WTC11 (cell line): ENCODE measurements around the gene SNRPF. TPM values are rescaled to one million over a fixed set of nuclear protein-coding genes. Genes with fewer than 3 reads are reported as not detected.
A peak's percentile ranks its signal among the peaks of the same experiment; 100 is the strongest.

Experiments
- CBFB ChIP-seq: sonication (generic); formaldehyde crosslinking; IDR thresholded peaks from 2 replicates; pipeline ENCODE4 v1.8.1; 2022; ENCODE audit warnings: mild to moderate bottlenecking, low read depth, missing genetic modification reagents
- EMX1 ChIP-seq: fragments of 250-450 bp; sonication (Bioruptor Pico); IDR thresholded peaks from 2 replicates; pipeline ENCODE4 v1.8.0; 2021; ENCODE audit warnings: mild to moderate bottlenecking
- FOXP4 ChIP-seq: sonication (generic); formaldehyde crosslinking; IDR thresholded peaks from 2 replicates; pipeline ENCODE4 v1.8.0; 2022; ENCODE audit warnings: mild to moderate bottlenecking, missing genetic modification reagents
- GRHL2 ChIP-seq: fragments of 250-450 bp; sonication (Bioruptor Pico); IDR thresholded peaks from 2 replicates; pipeline ENCODE4 v1.8.0; 2022; ENCODE audit warnings: mild to moderate bottlenecking, moderate library complexity; ENCODE audit not compliant: insufficient replicate concordance, severe bottlenecking
- IRF1 ChIP-seq: sonication (generic); formaldehyde crosslinking; IDR thresholded peaks from 2 replicates; pipeline ENCODE4 v1.8.0; 2023; ENCODE audit warnings: missing genetic modification reagents
- JUN ChIP-seq: sonication (generic); formaldehyde crosslinking; IDR thresholded peaks from 2 replicates; pipeline ENCODE4 v1.8.0; 2023; ENCODE audit warnings: mild to moderate bottlenecking, missing genetic modification reagents
- MLX ChIP-seq: sonication (generic); formaldehyde crosslinking; IDR thresholded peaks from 2 replicates; pipeline ENCODE4 v1.8.1; 2023; ENCODE audit warnings: mild to moderate bottlenecking, missing genetic modification reagents, moderate library complexity
- MXD4 ChIP-seq: fragments of 250-450 bp; sonication (Bioruptor Pico); IDR thresholded peaks from 2 replicates; pipeline ENCODE4 v1.8.0; 2021; ENCODE audit warnings: mild to moderate bottlenecking, moderate library complexity, borderline replicate concordance
- MYBL2 ChIP-seq: sonication (generic); formaldehyde crosslinking; IDR thresholded peaks from 2 replicates; pipeline ENCODE4 v1.8.1; 2023; ENCODE audit warnings: mild to moderate bottlenecking, moderate library complexity, missing genetic modification reagents
- NFE2L1 ChIP-seq: sonication (generic); formaldehyde crosslinking; IDR thresholded peaks from 2 replicates; pipeline ENCODE4 v1.8.1; 2023; ENCODE audit warnings: missing genetic modification reagents
- NR1H2 ChIP-seq: sonication (generic); formaldehyde crosslinking; IDR thresholded peaks from 2 replicates; pipeline ENCODE4 v1.9.0; 2021; ENCODE audit warnings: mild to moderate bottlenecking, moderate library complexity, missing genetic modification reagents
- NR3C1 ChIP-seq: sonication (generic); formaldehyde crosslinking; conservative IDR thresholded peaks from 2 replicates; pipeline ENCODE4 v1.8.1; 2023; ENCODE audit warnings: low read depth, mild to moderate bottlenecking, missing genetic modification reagents
- OVOL2 ChIP-seq: fragments of 250-450 bp; sonication (Bioruptor Pico); IDR thresholded peaks from 2 replicates; pipeline ENCODE4 v1.9.0; 2021; ENCODE audit warnings: mild to moderate bottlenecking, borderline replicate concordance
- PRRX2 ChIP-seq: fragments of 250-450 bp; sonication (Bioruptor Pico); IDR thresholded peaks from 2 replicates; pipeline ENCODE4 v1.8.0; 2021; ENCODE audit warnings: mild to moderate bottlenecking
- SP1 ChIP-seq: sonication (generic); formaldehyde crosslinking; conservative IDR thresholded peaks from 2 replicates; pipeline ENCODE4 v1.8.1; 2022; ENCODE audit warnings: missing genetic modification reagents
- TEAD1 ChIP-seq: sonication (generic); formaldehyde crosslinking; IDR thresholded peaks from 2 replicates; pipeline ENCODE4 v1.8.0; 2022; ENCODE audit warnings: mild to moderate bottlenecking, missing genetic modification reagents
- USF1 ChIP-seq: sonication (generic); formaldehyde crosslinking; IDR thresholded peaks from 2 replicates; pipeline ENCODE4 v1.8.0; 2022; ENCODE audit warnings: mild to moderate bottlenecking, missing genetic modification reagents
- ZBTB21 ChIP-seq: sonication (generic); formaldehyde crosslinking; IDR thresholded peaks from 2 replicates; pipeline ENCODE4 v1.8.1; 2023; ENCODE audit warnings: mild to moderate bottlenecking, missing genetic modification reagents, borderline replicate concordance
- ZNF317 ChIP-seq: sonication (generic); formaldehyde crosslinking; IDR thresholded peaks from 2 replicates; pipeline ENCODE4 v1.8.1; 2023; ENCODE audit warnings: low read depth, mild to moderate bottlenecking, moderate library complexity, missing genetic modification reagents, borderline replicate concordance
- ZNF416 ChIP-seq: fragments of 250-450 bp; sonication (Bioruptor Pico); IDR thresholded peaks from 2 replicates; pipeline ENCODE4 v1.9.0; 2021; ENCODE audit warnings: mild to moderate bottlenecking, inconsistent platforms
- ZNF671 ChIP-seq: fragments of 250-450 bp; sonication (Bioruptor Pico); IDR thresholded peaks from 2 replicates; pipeline ENCODE4 v1.8.0; 2021; ENCODE audit warnings: mild to moderate bottlenecking
- total RNA-seq: library from RNA; stranded (reverse); gene quantifications from 3 replicates; pipeline ENCODE4 v1.2.3, GENCODE V29; 2021
- TF ChIP-seq, protein P1 (sequence below): fragments of 250-450 bp; sonication (Bioruptor Pico); IDR thresholded peaks from 2 replicates; pipeline ENCODE4 v1.9.0; 2021; ENCODE audit warnings: moderate library complexity, mild to moderate bottlenecking, inconsistent platforms, borderline replicate concordance
- TF ChIP-seq, protein P2 (sequence below): sonication (generic); formaldehyde crosslinking; IDR thresholded peaks from 2 replicates; pipeline ENCODE4 v1.8.1; 2023; ENCODE audit warnings: mild to moderate bottlenecking, missing genetic modification reagents, moderate library complexity
- TF ChIP-seq, protein P3 (sequence below): sonication (generic); formaldehyde crosslinking; IDR thresholded peaks from 2 replicates; pipeline ENCODE4 v1.8.1; 2022; ENCODE audit warnings: low read depth, missing genetic modification reagents, borderline replicate concordance
- TF ChIP-seq, protein P4 (sequence below): fragments of 250-450 bp; sonication (Bioruptor Pico); conservative IDR thresholded peaks from 2 replicates; pipeline ENCODE4 v1.9.0; 2021; ENCODE audit warnings: mild to moderate bottlenecking

The SNRPF gene
- total RNA-seq, 1 experiment from 2014 or later: 75.8 TPM

GRCh38 chr12:95858451-95859343, at the start of gene SNRPF (continued):
- no peak for TF ChIP-seq MXD4 (CRISPR knock-in tag)
- TF ChIP-seq ZNF671 (CRISPR knock-in tag): no peak
- TF ChIP-seq, protein P1, sequence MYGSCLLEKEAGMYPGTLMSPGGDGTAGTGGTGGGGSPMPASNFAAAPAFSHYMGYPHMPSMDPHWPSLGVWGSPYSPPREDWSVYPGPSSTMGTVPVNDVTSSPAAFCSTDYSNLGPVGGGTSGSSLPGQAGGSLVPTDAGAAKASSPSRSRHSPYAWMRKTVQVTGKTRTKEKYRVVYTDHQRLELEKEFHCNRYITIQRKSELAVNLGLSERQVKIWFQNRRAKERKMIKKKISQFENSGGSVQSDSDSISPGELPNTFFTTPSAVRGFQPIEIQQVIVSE (CRISPR knock-in tag): no peak
- no peak for TF ChIP-seq EMX1
- TF ChIP-seq PRRX2 (CRISPR knock-in tag): no peak; the same call in 1 of the 2 replicates
- TF ChIP-seq, protein P2, sequence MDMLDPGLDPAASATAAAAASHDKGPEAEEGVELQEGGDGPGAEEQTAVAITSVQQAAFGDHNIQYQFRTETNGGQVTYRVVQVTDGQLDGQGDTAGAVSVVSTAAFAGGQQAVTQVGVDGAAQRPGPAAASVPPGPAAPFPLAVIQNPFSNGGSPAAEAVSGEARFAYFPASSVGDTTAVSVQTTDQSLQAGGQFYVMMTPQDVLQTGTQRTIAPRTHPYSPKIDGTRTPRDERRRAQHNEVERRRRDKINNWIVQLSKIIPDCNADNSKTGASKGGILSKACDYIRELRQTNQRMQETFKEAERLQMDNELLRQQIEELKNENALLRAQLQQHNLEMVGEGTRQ (CRISPR knock-in tag): peak; percentile 62
- TF ChIP-seq SP1: peak; percentile 68
- no peak for TF ChIP-seq NR1H2 (CRISPR knock-in tag)
- TF ChIP-seq USF1: peak; percentile 59
- TF ChIP-seq MLX: no peak
- no peak for TF ChIP-seq OVOL2 (CRISPR knock-in tag)
- no peak for TF ChIP-seq GRHL2 (CRISPR knock-in tag)
- no peak for TF ChIP-seq ZNF317
- no peak for TF ChIP-seq ZBTB21 (CRISPR knock-in tag)
- TF ChIP-seq FOXP4 (CRISPR knock-in tag): peak; percentile 73; the same call in 1 of the 2 replicates
- no peak for TF ChIP-seq NFE2L1 (CRISPR knock-in tag)
- TF ChIP-seq ZNF416: no peak
- TF ChIP-seq IRF1 (CRISPR knock-in tag): no peak
- no peak for TF ChIP-seq NR3C1 (CRISPR knock-in tag)
- TF ChIP-seq, protein P3, sequence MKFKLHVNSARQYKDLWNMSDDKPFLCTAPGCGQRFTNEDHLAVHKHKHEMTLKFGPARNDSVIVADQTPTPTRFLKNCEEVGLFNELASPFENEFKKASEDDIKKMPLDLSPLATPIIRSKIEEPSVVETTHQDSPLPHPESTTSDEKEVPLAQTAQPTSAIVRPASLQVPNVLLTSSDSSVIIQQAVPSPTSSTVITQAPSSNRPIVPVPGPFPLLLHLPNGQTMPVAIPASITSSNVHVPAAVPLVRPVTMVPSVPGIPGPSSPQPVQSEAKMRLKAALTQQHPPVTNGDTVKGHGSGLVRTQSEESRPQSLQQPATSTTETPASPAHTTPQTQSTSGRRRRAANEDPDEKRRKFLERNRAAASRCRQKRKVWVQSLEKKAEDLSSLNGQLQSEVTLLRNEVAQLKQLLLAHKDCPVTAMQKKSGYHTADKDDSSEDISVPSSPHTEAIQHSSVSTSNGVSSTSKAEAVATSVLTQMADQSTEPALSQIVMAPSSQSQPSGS (CRISPR knock-in tag): no peak
- no peak; the same call in 1 of the 2 replicates for TF ChIP-seq CBFB (CRISPR knock-in tag)
- TF ChIP-seq TEAD1 (CRISPR knock-in tag): peak; percentile 46; the same call in 1 of the 2 replicates
- TF ChIP-seq JUN (CRISPR knock-in tag): no peak
- peak; percentile 84; the same call in 1 of the 2 replicates for TF ChIP-seq MYBL2 (CRISPR knock-in tag)
- TF ChIP-seq, protein P4, sequence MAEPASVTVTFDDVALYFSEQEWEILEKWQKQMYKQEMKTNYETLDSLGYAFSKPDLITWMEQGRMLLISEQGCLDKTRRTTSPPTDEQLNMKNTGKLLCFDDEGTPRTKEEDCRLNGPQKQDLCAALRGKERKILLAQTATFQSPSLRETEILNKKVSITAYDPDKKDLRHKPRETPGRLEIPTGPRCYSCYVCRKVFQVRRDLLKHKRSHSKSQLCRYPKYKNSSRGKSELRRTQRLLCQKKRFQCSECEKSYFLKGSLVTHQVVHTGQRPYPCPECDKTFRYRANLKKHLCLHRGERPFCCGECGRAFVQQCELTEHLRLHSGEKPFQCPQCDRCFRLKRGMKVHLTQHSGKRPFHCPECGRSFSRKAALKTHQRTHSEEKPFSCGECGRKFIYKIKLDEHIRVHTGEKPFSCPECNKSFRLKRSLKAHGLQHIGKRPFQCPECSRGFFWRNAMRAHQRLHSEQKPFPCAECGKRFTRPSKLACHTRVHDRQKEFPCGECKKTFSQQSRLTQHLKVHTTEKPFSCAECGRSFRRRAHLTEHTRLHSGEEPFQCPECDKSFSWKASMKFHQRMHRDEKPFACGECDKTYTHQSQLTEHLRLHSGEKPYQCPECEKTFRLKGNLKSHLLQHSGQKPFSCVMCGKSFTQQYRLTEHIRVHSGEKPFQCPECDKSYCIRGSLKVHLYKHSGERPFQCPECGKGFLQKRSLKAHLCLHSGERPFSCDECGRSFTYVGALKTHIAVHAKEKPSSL (CRISPR knock-in tag): no peak
